HG03159 (cell line): ENCODE measurements around the gene BATF.

Experiments used
- ATAC-seq: cut with Tn5 transposase; IDR thresholded peaks from one replicate; pipeline ENCODE4 v1.9.1; 2021; ENCODE audit warnings: mild to moderate bottlenecking, moderate library complexity; ENCODE audit not compliant: unreplicated experiment

The BATF gene

DNA sequence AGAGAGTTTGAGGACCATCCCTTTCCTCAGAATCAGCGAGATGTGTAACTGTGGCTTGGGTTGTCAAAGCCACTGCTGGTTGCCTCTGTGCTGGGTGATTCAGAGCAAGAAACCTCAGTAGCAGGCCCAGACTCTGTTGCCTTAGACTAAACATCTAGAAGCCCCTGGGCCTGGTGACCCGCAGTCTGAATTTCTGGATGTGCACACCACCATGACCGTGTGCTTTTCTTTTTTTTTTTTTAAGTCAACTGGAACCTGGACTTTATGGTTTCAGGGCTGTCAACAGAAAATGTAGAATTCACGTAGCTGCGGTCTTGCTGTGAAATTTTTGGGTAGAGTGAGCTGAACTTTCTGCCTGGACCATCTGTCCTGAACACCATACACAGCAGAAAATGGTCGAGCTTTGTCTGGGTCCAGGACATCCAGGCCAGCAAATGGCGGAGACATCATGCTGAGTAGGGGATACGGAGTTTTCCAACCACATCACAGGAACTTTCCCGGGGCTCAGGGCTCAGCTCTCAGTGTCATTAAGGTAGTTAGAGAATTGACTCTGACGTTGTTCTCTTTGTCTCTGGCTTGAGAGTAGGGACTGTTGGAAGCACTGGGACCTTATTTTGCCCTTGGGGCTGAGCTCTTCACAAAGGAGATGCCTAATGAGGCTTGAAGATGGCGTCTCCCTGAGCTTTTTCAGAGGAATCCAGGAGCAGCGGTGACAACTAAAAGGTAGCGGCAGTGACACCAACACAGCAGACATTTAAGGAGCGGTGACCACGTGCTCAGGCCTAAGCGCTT, 23.0 kb upstream of the BATF start:
- ATAC-seq: no peak

DNA sequence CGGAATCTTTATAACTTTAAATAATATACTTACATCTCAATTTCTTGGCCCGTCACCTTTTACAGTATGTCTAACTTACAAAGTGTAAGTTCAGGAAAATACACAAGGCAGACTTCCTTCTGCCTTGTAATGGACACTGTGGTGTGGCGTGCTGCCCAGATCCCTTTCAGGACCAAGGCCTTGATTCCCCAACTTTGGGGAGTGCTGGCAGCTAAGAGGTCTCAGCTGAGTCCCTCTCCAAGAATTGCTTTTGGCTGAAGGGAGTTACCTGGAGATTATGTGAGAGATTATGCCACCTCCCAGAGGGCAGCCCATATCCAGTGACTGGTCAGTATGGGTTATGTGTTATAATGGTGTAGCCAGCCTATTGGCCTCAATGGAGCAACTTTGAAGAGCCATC, 21.2 kb upstream of the BATF start:
- no peak for ATAC-seq

DNA sequence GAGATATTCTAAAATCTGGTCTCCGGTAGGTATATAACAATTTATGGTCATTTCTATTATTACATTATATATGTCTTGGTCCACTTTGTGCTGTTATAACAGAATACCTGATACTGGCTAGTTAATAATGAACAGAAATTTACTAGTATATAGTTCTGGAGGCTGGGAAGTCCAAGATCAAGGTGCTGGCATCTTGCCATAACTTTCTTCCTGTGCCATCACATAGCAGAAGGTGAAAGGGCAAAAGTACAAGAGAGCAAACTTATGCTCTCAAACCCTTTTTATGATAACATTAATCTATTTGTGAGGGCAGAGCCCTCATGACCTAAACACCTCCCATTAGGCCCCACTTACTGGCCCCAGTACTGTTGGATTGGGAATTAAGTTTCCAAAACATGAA, 17.9 kb upstream of the BATF start:
- ATAC-seq: no peak

DNA sequence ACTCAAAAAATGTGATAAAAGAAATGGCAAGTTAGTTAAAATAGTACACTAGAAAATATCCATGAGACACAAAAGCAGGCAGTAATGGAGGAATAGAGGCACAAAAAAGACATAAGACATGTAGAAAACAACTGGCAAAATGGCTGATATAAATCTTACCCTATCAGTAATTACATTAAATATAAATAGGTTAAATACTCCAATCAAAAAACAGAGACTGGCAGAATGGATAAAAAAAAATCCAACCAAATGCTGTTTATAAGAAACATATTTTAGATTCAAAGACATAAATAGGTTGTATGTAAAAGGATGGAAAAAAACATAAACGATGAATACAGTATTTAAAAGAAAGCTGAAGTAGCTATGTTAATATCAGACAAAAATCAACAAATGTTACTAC, 15.3 kb upstream of the BATF start:
- no peak for ATAC-seq

DNA sequence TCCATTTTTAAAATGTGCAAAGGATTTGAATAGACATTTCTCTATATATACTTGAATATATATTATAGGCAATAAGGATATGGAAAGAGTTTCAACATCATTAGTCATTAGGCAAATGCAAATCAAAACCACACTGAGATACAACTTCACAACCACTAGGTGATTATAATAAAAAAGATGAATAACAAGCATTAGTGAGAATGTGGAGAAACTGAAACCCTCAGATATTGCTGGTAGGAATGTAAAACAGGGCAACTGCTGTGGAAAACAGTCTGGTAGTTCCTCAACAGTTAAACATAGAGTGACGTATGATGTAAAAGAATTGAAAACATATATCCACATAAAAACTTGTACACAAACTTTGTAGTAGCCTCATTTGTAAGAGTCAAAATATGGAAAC, 11.7 kb upstream of the BATF start:
- no peak for ATAC-seq

DNA sequence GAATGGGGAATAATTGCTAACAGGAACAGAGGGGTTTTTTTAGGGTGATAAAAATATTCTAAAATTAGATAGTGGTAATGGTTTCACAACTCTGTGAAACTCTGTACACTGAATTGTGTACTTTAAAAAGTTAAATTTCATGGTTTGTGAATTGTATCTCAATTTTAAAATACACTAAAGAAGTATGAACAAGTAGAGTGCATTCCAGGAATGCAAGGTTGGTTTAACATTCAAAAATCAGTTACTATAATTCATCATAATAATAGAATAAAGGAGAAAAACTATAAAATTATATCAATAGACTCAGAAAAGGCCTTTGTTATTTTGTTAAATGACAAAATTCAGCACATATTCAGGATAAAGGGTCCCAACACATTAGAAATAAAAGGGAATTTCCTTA, 11.1 kb upstream of the BATF start:
- no peak for ATAC-seq

DNA sequence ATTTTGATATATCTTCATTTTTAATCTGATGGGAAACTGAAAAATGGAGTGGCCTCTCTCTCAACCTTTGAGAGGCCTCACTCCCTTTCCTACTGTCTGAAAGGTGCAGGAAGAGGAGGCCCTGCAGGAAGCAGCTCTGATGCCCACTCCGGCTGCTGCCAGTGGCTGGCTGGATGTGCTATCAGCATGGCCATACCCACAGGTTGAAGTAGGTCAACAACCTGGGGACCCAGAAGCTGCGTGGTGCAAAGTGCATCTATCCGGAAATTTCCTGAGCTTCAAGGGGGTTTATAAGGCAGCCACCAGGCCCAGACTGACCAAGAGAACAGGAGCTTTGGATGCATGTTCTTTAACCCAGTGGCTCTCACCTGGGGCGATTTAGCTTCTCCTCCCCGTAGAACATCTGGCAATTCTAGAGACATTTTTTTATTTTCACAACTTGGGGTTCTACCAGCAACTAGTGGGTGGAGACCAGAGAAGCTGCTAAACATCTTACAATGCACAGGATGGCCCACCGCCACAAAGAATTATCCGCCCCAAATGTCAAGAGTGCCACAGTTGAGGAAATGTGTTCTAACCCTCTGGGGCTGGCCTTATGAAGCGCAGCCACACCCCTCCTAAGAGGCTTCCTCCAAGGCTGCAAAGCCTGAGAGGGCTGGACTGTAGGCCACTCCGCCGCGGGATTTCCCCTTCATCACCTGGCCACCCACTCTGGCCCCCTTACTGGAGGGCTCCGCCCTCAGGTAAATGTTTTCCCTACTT, 8.2 kb upstream of the BATF start:
- peak; percentile 36 for ATAC-seq

DNA sequence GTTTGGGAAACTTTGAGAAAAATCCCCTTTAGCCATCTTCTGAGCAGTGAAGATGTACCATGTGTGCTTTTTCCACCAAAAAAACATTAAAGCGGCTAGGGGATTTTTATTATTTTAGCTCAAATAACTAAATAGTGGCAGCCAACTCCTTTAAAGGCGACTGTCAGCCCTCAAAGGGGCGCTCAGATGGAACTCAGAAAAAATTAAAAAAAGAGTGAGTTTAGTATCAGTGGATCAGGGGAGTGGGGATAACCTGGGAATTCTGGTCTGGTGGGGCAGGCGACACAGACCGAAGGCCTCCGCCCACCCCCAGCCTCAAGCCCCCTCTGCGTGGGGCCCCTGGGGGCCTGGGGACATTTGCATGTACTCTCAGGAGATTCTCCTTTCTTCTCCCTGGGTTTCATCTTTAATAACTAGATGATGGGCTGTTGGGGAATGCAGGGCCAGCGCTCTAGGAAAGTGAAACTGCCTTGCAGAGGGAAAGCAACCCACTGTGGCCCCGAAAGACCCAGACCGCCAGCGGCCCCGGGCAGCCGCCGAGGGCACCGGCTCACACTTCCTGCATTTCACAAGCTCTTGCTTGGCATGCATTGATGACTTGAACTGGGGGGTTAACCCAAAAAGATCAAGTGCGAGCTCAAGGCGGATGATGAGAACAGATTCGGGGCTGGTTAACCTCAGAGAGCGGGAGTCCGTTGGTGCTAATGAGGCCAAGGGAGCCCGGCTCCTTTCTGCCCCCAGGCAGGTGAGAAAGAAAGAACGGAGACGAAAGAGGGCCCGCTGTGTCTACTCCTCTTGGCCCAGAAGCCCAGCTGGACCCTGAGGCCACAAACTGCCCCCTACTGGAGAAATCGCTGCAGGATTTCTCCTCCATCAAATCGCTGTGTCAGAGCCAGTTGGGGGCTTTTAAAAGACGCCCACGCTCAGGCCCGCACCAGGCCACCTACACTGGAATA, 7.3 kb upstream of the BATF start:
- ATAC-seq: peak; percentile 49

DNA sequence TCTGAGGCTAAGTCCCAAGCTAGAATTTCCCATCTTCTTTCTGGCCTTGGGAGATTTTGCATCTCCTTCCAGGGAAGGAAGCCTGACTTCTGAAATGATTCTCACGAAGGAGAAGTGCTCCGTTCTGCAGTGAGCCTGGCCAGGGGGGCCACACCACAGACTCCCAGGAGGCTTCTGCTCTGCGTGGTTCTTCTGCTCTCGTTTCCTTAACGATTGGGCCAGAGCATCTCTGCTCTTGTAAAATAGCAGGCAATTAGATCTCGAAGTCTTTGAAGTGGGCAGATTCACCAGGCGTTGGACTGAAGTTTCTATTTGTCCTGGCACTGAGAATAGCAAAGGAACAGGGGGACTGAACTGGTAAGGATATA, 6.7 kb upstream of the BATF start:
- ATAC-seq: peak; percentile 46

DNA sequence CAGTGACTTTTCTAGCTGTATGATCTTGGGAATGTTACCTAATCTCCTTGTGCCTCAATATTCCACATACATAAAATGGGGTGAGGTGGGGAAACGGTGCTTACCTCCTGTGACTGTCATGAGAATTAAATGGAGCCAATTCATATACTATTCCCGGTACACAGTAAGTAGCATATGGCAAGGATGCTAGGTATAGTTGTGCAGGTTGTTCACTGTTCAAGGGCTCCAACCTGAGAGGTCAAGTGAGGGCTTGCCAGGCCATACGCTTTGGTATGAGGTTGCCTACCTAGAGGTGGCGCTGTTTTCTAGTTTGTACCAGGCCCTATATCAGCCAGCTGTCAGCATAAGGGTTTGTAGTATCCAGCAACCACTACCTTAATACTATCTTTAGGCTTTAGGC, 3.6 kb upstream of the BATF start:
- ATAC-seq: no peak

DNA sequence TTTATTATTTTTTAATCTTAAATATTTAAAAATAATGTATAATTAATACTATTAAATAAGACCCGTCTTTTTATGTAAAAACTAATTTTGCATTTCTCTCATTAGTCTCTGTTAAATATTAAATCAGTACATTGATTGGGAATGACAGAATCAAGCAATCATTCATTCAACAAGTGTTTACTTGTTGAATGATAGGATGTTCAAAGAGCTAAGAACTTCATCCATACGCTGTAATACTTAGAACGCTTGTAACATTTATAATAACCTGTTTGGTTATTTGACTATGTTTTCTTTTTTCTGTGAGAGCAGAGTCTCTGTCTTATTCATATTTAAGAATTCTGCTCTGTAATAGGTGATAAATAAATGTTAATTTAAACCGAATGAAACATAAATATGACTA, 2.9 kb upstream of the BATF start:
- ATAC-seq: no peak

DNA sequence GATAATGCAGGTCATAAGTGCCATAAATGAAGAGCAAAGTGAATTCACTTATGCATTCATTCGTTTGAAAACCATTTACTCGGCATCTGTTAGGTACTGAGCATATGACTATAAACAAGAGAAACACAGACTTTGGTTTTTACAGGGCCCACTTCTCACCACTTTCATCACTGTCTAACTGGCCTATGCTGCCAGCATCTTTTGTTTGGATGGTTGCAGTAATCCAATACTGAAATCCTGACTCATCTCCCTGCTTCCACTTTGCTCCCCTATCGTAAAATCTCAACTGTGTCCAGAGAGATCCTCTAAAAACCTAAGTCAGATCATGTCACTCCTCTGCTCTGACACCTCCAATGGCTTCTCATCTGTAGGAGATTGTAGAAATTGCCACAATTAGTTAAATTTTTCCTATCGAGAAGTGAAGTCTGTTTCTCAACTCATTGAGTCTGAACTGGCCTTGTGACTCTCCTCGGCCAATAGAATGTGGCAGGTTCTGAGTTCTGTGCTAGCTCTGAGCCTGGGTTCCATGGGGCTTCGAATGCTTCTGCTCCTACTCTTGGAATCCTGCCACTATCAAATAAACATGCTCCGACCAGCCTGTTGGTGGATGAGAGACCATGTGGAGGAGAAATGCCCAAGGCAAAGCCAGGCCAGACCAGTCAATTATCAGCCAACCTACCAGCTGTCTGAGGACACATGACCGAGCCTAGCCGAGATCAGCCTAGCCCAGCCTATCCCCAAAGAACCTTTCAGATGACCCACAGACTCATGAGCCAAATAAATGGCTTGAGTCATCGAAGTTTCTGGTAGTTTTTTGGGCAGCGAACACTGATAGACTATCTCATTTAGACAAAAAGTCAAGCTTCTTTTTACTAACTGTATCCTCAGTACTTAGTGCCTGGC, 2.2 kb upstream of the BATF start:
- ATAC-seq: no peak

DNA sequence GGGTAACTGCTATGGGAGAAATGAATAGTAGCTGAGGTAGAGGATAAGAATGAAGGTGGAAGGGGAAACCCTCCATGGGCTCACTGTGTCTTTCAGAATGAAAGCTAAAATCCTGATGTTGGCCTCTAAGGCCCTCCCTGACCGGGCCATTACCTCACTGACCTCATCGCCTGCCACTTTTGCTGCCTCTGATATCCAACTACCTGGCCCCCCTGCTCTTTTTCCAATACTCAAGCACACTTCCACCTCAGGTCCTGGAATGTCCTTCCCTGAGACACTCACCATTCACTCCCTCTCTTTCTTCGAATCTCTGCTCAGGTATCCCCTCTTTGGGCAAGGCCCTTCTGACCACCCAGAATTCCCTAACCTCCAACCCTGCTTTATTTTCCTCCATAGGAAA, 1.4 kb upstream of the BATF start:
- ATAC-seq: no peak

DNA sequence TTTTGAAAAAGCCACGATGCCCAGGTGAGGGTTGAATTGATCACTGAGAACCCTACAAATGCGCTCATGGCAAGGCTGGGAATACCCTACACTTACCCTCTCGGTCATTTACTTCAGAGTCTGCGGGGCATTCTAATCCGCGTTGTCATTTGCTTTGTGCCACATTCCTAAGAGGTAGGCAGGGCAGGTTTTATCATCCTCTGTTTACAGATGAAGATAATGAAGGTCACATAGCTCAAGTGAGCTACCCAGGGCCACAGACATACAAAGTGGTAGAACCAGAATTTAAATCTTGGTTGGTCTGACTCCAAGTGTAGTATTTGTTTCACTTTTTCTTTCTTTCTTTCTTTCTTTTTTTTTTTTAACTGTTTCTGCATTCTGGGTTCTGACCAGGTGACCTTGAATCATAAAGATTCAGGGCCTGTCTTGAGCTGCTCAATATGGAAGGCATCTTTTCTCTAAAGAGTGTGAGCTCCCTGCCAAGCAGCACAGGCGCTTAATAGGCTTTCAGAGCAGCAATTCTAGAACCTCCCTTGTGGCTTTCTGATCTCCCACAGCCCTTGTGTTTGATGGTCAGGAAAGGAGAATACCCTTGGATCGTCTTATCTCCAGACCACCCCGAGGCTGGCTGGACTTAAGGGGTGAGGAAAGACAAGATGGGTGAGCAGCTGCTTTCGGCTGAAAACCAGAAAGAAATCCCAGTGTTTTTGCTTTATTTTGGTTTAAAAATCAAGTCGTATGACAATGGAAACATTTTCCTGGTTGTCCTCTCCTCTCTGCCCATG, 662 bp upstream of the BATF start:
- peak; percentile 37 for ATAC-seq

DNA sequence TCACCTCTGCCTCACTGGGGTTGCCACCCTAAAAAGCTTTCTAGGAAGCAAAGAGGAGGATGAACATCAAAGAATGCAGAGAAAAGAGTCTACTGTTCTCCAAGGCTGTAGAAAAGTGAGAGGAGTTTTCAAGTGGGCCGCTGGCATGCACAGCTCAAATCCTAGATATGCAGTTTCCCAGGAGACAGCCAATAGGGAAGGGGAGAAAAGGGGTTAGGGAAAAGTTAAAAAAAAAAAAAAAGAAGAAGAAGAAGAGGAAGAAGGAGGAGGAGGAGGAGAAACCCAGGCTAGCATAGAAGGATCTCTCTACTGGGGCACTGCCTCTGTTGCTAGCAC, 682 bp downstream of the BATF start:
- ATAC-seq: no peak

DNA sequence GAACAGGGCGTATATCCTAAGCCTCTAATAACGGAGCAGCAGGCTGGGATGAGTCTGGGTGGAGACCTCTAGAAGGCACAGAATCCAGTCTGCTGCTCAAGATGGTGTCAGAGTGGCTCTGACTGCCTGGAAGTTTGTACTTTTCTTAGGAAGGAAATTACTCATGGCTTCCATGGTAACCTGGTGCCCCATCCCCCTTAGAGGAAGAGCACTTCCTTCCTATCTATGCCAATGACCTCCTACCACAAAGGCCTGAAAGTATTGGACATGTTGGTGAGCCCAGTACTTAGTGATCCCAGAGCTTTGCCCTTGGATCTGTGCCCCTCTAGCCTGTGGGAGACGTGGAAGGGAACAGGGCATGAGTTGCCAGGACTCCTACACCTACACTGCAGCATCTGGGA, 1.5 kb downstream of the BATF start:
- no peak for ATAC-seq

DNA sequence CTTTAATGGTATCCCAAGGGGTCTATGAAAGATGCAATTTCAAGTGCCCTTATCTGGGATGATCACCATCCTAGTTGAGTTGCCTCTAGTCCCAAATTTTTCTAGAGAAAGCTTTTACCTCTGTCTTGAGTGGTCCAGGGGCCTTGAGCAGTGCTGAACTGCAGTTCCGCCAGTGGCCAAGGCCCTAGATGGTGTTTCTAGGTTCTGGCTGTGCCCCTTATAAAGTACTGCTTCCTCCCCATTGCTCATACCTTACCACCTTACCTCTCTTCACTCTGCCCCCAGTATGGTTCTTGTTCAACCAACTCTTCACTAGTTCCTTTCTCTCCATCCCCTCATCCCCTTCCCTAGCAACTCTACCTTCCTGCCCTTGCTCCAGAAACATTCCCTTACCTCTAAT, 3.7 kb downstream of the BATF start:
- ATAC-seq: no peak

DNA sequence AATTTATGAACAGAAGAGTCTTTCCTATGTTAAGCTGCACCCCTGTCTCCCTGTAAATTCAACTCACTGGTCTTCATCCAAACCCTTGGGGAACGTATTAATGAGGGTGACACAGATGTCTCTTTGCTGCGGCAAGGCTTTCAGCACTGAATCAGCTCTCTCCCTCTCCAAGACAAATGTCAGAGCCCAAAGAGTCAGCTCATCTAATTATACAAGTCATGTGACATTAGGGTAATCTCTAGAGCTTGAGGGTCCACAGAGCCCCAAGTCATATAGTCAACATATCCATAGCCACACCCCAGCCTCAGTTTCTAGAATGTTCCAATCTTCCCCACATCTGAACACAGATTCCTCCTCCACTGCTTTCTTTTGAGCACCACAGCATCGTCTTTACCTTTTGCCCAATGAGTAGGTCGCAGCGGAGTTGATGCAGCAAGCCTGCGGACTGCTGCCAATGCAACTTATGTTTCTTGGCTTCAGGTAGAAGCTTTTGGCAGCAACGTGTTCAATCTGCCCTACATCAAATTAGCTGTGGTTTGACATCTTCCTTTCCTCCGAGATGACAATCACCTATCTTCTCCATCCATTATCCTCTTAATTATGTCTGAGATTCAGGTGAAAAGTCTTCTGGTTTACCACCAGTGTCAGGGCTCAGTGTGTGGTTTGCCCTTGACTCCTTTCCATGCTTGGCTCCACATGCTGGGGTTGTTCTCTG, 5.3 kb downstream of the BATF start:
- no peak for ATAC-seq

DNA sequence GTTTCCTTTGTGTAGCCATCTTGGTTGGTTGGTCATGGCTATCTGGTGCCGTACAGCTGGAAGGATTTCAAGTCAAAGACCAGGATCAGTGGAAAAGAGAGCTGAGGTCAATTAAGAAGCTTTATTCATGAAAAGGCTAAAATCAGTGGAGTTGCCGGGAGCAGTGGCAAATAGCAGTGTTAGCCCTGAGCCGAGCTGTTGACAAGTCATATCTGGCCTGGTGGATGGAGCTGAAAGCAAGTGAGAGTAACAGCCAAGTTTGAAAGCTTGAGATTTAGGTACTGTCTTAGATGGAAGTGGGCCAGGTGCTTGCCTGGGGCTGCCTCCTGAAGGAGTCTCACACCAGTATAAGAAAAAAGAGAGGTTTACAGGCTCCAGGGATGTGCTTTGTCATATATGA, 9.0 kb downstream of the BATF start:
- ATAC-seq: no peak
